A172 (cell line): ENCODE results near the gene BTBD19. TPM values are rescaled to one million over a fixed set of nuclear protein-coding genes. Genes with fewer than 3 reads are reported as not detected.

ENCODE experiments used
- DNase-seq: peaks from one replicate; pipeline ENCODE4 v3.0.0-alpha.2; 2015; ENCODE audit warnings: low spot score
- total RNA-seq: library from RNA; depleted of rRNA; stranded (reverse); fragments of >200 nt; shearing (Covaris generic); gene quantifications from 2 replicates; pipeline ENCODE4 v1.2.3, GENCODE V29; 2014; rRNA removed

Gene BTBD19
- total RNA-seq, 1 experiment from 2014 or later = 4.8 TPM

DNA sequence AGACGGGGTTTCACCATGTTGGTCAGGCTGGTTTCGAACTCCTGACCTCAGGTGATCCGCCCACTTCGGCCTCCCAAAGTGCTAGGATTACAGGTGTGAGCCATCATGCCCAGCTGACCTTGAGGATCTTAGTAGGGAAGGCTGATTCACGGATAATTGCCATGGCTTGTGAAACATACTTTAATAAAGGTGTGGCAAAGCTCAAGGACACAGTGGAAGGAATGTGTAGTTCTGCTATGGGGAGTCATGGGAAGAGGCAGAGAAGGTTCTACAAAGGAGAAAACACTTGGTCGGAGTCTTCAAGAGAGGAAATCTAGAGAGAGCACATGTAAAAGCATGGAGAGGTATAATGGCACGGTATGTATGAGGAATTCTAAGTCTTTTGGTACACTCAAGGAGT lies 47.4 kb downstream of the BTBD19 start:
- no peak for DNase-seq

DNA sequence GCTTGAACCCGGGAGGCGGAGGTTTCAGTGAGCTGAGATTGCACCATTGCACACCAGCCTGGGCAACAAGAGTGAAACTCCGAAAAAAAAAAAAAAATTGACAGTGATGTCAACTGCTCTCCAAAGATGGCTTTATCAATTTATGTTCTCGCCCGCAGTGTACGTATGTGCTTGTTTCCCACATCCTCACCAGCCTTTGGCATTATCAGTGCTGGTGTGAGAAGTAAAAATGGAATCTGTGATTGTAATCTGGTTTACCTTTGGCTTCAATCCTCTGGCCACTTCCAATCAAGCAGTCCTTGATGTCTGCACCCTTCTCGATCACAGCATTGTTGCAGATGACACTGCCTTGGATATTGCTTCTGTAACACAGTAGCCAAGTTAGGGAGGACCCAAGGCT lies 49.1 kb downstream of the BTBD19 start:
- no peak for DNase-seq

DNA sequence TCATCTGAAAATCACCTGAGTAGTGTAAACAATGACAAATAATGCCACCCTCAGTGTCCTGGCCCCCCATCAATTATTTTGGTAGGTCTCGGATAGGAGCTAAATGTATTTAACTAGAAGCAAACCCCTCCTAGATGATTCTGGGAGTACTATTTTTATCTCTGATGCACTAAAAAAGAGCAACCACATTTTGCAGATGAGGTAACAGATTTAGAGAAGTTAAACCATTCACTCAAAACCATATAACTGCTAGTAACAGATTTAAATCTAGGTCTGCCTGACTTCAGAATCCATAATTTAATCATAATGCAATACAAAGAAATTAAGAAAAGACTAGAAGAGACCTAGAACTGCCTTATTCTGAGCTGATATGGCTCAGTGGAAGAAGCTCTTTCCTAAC lies 52.0 kb downstream of the BTBD19 start:
- DNase-seq = no peak

DNA sequence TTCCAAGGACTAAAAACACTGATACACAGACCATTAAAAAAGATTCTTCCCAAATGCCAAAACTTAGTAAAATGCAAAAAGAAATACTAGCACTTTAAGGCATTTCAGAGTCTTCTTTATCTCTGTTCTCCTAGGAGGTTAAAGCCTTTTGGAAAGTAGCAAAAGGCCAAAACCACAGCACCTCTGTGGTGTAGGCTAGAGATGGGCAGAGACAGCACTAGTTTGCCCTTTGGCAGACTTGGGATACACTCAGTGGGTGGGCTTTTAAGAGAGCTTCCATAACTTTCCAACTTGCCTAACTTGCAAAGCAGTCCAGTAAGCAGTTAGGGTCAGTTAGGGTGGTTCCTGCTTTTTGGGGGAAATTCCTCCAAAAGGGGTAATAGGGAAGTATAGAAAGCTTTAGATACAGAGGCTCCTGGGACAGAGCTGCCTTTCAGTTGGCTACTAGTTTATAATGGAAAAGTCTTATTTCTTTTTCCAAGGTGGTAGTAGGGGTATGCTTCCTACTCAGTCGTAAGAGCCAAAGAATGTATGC lies 52.6 kb downstream of the BTBD19 start:
- DNase-seq = no peak

DNA sequence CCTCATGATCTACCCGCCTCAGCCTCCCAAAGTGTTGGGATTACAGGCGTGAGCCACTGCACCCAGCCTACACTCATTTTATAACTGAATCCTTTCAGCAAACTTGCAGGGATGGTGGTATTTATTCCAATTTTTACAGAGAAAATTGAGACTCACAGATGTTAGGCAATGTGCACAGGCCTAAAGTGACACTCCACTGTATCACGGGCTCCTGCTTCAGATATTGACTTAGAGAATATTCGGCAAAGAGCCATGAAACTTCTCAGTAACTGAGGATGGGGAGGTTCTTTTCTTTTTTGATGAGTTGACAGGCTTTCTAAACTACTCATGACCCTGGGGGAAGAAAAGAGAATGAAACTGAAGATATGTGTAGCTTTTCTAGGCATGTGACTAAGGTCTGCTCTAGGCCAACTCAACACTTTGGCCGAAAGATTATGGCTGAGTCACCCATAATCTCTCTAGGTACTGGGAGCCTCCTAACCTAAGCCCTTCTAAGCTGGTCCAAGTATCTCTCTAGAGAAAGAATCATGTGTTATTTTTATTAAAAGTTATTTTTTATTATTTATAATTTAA lies 54.6 kb downstream of the BTBD19 start:
- DNase-seq = no peak

Other genes with a start within 250 kb of the BTBD19 start
- 3.7 and 4.6 TPM in 2 replicates for gene TMEM53, start 134.0 kb upstream of the BTBD19 start, total RNA-seq
- not detected in 2 replicates for gene ARMH1, start 133.8 kb upstream of the BTBD19 start, total RNA-seq
- not detected in 2 replicates for gene RNU5D-1, start 77.4 kb upstream of the BTBD19 start, total RNA-seq
- gene KIF2C, start 68.7 kb upstream of the BTBD19 start, total RNA-seq = 54.6 and 56.7 TPM in 2 replicates
- 1,717 and 1,928 TPM in 2 replicates for gene RPS8, start 33.0 kb upstream of the BTBD19 start, total RNA-seq
- 0.05 TPM in 1 of 2 replicates, not detected in the other for gene BEST4, start 20.4 kb upstream of the BTBD19 start, total RNA-seq
- gene PLK3, start 8.1 kb upstream of the BTBD19 start, total RNA-seq = 11.3 and 15.9 TPM in 2 replicates
- gene DYNLT4, start 1.2 kb upstream of the BTBD19 start, total RNA-seq = 6.3 TPM in 1 of 2 replicates, not detected in the other
- gene PTCH2, start 34.7 kb downstream of the BTBD19 start, total RNA-seq = not detected in 2 replicates
- gene EIF2B3, start 178.1 kb downstream of the BTBD19 start, total RNA-seq = 44.8 and 56.7 TPM in 2 replicates
- 20.5 and 28.4 TPM in 2 replicates for gene HECTD3, start 202.8 kb downstream of the BTBD19 start, total RNA-seq
- 121 and 123 TPM in 2 replicates for gene UROD, start 203.7 kb downstream of the BTBD19 start, total RNA-seq